ENCODE data around the gene MARCHF3. TPM values are rescaled to one million over a fixed set of nuclear protein-coding genes. Genes with fewer than 3 reads are reported as not detected.

The MARCHF3 gene, protein sequence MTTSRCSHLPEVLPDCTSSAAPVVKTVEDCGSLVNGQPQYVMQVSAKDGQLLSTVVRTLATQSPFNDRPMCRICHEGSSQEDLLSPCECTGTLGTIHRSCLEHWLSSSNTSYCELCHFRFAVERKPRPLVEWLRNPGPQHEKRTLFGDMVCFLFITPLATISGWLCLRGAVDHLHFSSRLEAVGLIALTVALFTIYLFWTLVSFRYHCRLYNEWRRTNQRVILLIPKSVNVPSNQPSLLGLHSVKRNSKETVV
- total RNA-seq (2021) (11.1 to 16.1 TPM (median 13.5 TPM) in 3 replicates), Bru-seq, nascent RNA (percentile 66 among the genes with signal in this experiment)
- long read RNA-seq, experiment 1, full-length matches to known transcripts, result 16 of 27 reads
- long read RNA-seq, experiment 1, partial matches to known transcripts, result 0 of 27 reads
- long read RNA-seq, experiment 1, other reads (novel, unspliced or antisense), result 11 of 27 reads
- long read RNA-seq, experiment 2, full-length matches to known transcripts, result 9 of 13 reads
- long read RNA-seq, experiment 2, partial matches to known transcripts, result 2 of 13 reads
- long read RNA-seq, experiment 2, other reads (novel, unspliced or antisense), result 2 of 13 reads
- long read RNA-seq, experiment 3, full-length matches to known transcripts, result 7 of 14 reads
- long read RNA-seq, experiment 3, partial matches to known transcripts, result 0 of 14 reads
- long read RNA-seq, experiment 3, other reads (novel, unspliced or antisense), result 7 of 14 reads

DNA sequence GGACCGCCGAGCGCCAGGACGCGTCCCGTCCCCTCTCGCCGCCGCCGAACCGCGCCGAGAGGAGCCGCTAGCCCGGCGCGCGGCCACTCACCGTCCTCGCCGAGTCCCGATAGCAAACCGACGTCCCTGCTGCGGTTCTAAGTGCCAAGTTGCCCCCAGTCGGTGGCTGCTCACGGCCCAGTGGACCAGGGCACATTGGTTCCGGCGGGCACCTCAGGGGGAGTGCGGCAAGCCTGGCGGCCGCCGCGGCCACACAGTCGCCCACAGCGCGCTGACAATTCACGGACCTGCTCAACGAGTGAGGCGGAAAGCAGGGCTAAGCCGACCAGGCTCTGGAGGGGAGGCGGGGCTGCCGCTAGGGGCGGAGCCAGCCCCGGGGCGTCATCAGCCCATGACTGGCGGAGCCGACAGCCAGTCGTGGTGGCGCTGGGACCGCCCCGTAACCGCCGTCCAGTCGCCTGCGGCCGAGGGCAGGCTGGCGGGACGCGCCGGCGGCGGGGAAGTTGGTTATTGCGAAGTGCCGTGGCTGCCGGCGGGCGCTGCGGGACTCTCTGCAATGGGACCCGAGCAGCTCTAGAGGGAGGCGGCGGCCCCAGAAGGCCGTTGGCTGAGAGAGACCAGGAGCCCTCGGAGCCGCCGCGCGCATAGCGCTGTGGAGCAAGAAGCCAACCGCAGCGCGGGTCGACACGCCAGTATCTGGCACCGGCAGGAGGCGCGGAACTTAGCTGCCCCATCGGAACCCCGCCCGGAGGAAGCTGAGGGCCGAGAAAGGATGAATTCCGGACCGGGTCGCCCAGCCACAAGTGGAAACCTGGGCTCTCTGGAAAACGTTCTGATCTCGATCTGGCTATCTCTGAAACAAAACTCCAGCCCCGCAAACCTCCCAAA is at the start of gene MARCHF3:
TSS of gene MARCHF3 (minus strand) at position 300 of the 888 bp plus-strand sequence. CDS start 112,387 bp downstream, outside the sequence.
- peak within 1 kb of the TSS; percentile 81 for H3K4me3 Mint-ChIP-seq
- peak within 1 kb of the TSS; percentile 57 for H3K27ac Mint-ChIP-seq
- no peaks in the 10 kb centered on the region for H3K36me3 Mint-ChIP-seq
- H3K4me1 Mint-ChIP-seq, result peaks cover 43% of the 10 kb centered on the region
- ATAC-seq (peak; percentile 93), DNase-seq (ENCODE audit: low spot score) (peak; percentile 97)
- ChIA-PET POLR2A (interaction anchor here (0.9 to 1.6 kb wide), 2 partner anchors 253 to 477 kb away, joined by 3 to 7 read pairs; no protein-coding TSS in a partner anchor), CTCF (interaction anchor here (0.6 to 1.3 kb wide), 5 partner anchors 15 to 267 kb away, joined by 3 to 4 read pairs (median 3); no protein-coding TSS in a partner anchor)
- H3K9me3 Mint-ChIP-seq, result 0 out of 2 replicates have a peak, but pooled peaks cover 4% of the 10 kb centered on the region
- peaks cover 38% of the 10 kb centered on the region for H3K27me3 Mint-ChIP-seq (ENCODE audit: low read depth)
- TF ChIP-seq SMAD3 (CRISPR knock-in tag; IDR thresholded peaks at IDR 0.05; ENCODE audit: borderline replicate concordance) (peak; percentile 56; the same call in 1 of the 2 replicates), KAT7 (CRISPR knock-in tag; IDR thresholded peaks at IDR 0.05; ENCODE audit: borderline replicate concordance) (peak; percentile 72), TCF7 (CRISPR knock-in tag; IDR thresholded peaks at IDR 0.05; ENCODE audit: low read depth) (no peak), GABPB1 (CRISPR knock-in tag; IDR thresholded peaks at IDR 0.05) (peak; percentile 76), TP53 (CRISPR knock-in tag; IDR thresholded peaks at IDR 0.05) (peak; percentile 92), NFYB (CRISPR knock-in tag; conservative IDR thresholded peaks at IDR 0.05; ENCODE audit: low read depth) (peak; percentile 89), CREM (CRISPR knock-in tag; IDR thresholded peaks at IDR 0.05) (peak; percentile 83; the same call in 1 of the 2 replicates), NR2C2 (CRISPR knock-in tag; IDR thresholded peaks at IDR 0.05) (peak; percentile 36; the same call in 1 of the 2 replicates), TEAD1 (CRISPR knock-in tag; IDR thresholded peaks at IDR 0.05) (peak; percentile 14; the same call in 1 of the 2 replicates), ETV6 (CRISPR knock-in tag; IDR thresholded peaks at IDR 0.05) (peak; percentile 80; the same call in 1 of the 2 replicates), ESRRA (CRISPR knock-in tag; IDR thresholded peaks at IDR 0.05; ENCODE audit: borderline replicate concordance) (peak; percentile 76; the same call in 1 of the 2 replicates), ZBTB21 (CRISPR knock-in tag; IDR thresholded peaks at IDR 0.05; ENCODE audit: borderline replicate concordance) (peak; percentile 36; the same call in 1 of the 2 replicates)
- TF ChIP-seq, protein P1, sequence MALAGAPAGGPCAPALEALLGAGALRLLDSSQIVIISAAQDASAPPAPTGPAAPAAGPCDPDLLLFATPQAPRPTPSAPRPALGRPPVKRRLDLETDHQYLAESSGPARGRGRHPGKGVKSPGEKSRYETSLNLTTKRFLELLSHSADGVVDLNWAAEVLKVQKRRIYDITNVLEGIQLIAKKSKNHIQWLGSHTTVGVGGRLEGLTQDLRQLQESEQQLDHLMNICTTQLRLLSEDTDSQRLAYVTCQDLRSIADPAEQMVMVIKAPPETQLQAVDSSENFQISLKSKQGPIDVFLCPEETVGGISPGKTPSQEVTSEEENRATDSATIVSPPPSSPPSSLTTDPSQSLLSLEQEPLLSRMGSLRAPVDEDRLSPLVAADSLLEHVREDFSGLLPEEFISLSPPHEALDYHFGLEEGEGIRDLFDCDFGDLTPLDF (CRISPR knock-in tag; IDR thresholded peaks at IDR 0.05), result 0 out of 2 replicates have a peak, but pooled peaks have one; percentile 81
- TF ChIP-seq, protein P2, sequence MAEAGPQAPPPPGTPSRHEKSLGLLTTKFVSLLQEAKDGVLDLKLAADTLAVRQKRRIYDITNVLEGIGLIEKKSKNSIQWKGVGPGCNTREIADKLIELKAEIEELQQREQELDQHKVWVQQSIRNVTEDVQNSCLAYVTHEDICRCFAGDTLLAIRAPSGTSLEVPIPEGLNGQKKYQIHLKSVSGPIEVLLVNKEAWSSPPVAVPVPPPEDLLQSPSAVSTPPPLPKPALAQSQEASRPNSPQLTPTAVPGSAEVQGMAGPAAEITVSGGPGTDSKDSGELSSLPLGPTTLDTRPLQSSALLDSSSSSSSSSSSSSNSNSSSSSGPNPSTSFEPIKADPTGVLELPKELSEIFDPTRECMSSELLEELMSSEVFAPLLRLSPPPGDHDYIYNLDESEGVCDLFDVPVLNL (CRISPR knock-in tag; IDR thresholded peaks at IDR 0.05; ENCODE audit: borderline replicate concordance, low read depth), result peak; percentile 40; the same call in 1 of the 2 replicates
- TF ChIP-seq, protein P3, sequence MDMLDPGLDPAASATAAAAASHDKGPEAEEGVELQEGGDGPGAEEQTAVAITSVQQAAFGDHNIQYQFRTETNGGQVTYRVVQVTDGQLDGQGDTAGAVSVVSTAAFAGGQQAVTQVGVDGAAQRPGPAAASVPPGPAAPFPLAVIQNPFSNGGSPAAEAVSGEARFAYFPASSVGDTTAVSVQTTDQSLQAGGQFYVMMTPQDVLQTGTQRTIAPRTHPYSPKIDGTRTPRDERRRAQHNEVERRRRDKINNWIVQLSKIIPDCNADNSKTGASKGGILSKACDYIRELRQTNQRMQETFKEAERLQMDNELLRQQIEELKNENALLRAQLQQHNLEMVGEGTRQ (CRISPR knock-in tag; IDR thresholded peaks at IDR 0.05), result no peak
- TF ChIP-seq, protein P4, sequence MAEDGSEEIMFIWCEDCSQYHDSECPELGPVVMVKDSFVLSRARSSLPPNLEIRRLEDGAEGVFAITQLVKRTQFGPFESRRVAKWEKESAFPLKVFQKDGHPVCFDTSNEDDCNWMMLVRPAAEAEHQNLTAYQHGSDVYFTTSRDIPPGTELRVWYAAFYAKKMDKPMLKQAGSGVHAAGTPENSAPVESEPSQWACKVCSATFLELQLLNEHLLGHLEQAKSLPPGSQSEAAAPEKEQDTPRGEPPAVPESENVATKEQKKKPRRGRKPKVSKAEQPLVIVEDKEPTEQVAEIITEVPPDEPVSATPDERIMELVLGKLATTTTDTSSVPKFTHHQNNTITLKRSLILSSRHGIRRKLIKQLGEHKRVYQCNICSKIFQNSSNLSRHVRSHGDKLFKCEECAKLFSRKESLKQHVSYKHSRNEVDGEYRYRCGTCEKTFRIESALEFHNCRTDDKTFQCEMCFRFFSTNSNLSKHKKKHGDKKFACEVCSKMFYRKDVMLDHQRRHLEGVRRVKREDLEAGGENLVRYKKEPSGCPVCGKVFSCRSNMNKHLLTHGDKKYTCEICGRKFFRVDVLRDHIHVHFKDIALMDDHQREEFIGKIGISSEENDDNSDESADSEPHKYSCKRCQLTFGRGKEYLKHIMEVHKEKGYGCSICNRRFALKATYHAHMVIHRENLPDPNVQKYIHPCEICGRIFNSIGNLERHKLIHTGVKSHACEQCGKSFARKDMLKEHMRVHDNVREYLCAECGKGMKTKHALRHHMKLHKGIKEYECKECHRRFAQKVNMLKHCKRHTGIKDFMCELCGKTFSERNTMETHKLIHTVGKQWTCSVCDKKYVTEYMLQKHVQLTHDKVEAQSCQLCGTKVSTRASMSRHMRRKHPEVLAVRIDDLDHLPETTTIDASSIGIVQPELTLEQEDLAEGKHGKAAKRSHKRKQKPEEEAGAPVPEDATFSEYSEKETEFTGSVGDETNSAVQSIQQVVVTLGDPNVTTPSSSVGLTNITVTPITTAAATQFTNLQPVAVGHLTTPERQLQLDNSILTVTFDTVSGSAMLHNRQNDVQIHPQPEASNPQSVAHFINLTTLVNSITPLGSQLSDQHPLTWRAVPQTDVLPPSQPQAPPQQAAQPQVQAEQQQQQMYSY (CRISPR knock-in tag; IDR thresholded peaks at IDR 0.05), result 0 out of 2 replicates have a peak, but pooled peaks have one; percentile 6
- TF ChIP-seq, protein P5, sequence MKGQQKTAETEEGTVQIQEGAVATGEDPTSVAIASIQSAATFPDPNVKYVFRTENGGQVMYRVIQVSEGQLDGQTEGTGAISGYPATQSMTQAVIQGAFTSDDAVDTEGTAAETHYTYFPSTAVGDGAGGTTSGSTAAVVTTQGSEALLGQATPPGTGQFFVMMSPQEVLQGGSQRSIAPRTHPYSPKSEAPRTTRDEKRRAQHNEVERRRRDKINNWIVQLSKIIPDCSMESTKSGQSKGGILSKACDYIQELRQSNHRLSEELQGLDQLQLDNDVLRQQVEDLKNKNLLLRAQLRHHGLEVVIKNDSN (CRISPR knock-in tag; IDR thresholded peaks at IDR 0.05), result peak; percentile 47; the same call in 1 of the 2 replicates
- TF ChIP-seq, protein P6, sequence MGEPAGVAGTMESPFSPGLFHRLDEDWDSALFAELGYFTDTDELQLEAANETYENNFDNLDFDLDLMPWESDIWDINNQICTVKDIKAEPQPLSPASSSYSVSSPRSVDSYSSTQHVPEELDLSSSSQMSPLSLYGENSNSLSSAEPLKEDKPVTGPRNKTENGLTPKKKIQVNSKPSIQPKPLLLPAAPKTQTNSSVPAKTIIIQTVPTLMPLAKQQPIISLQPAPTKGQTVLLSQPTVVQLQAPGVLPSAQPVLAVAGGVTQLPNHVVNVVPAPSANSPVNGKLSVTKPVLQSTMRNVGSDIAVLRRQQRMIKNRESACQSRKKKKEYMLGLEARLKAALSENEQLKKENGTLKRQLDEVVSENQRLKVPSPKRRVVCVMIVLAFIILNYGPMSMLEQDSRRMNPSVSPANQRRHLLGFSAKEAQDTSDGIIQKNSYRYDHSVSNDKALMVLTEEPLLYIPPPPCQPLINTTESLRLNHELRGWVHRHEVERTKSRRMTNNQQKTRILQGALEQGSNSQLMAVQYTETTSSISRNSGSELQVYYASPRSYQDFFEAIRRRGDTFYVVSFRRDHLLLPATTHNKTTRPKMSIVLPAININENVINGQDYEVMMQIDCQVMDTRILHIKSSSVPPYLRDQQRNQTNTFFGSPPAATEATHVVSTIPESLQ (CRISPR knock-in tag; IDR thresholded peaks at IDR 0.05), result peak; percentile 65; the same call in 1 of the 2 replicates
- TF ChIP-seq, protein P7, sequence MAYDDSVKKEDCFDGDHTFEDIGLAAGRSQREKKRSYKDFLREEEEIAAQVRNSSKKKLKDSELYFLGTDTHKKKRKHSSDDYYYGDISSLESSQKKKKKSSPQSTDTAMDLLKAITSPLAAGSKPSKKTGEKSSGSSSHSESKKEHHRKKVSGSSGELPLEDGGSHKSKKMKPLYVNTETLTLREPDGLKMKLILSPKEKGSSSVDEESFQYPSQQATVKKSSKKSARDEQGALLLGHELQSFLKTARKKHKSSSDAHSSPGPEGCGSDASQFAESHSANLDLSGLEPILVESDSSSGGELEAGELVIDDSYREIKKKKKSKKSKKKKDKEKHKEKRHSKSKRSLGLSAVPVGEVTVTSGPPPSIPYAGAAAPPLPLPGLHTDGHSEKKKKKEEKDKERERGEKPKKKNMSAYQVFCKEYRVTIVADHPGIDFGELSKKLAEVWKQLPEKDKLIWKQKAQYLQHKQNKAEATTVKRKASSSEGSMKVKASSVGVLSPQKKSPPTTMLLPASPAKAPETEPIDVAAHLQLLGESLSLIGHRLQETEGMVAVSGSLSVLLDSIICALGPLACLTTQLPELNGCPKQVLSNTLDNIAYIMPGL (CRISPR knock-in tag; IDR thresholded peaks at IDR 0.05), result peak; percentile 91

All from WTC11 (cell line).